Measurements from ENCODE around the gene ZBBX.

ZBBX gene

GRCh38 chr3:167241048-167241845 is 138.8 kb downstream of the ZBBX start:
- Histone ChIP-seq H3K4me1 (ENCODE audit: control insufficient read depth, insufficient read depth, low read length, unreplicated experiment) (no peaks in the 10 kb centered on the region), H2AFZ (ENCODE audit: low read length, unreplicated experiment) (no peak overlapping the region), H3K36me3 (ENCODE audit: insufficient read depth, low read length) (no peaks in the 10 kb centered on the region), H3K4me3 (ENCODE audit: low read depth, low read length) (no peak overlapping the region), H3K79me2 (ENCODE audit: control insufficient read depth, insufficient read depth, low read length, unreplicated experiment) (no peaks in the 10 kb centered on the region), H3K27ac (ENCODE audit: low read depth, low read length) (no peak overlapping the region), H3K27me3 (ENCODE audit: insufficient read depth, low read length) (no peaks in the 10 kb centered on the region)

- Histone ChIP-seq H3K27me3 (ENCODE audit: insufficient read depth, low read length) (no peaks in the 10 kb centered on the region), H3K4me3 (ENCODE audit: low read depth, low read length) (no peak overlapping the region), H2AFZ (ENCODE audit: low read length, unreplicated experiment) (no peak overlapping the region), H3K27ac (ENCODE audit: low read depth, low read length) (no peak overlapping the region), H3K4me1 (ENCODE audit: control insufficient read depth, insufficient read depth, low read length, unreplicated experiment) (no peaks in the 10 kb centered on the region), H3K79me2 (ENCODE audit: control insufficient read depth, insufficient read depth, low read length, unreplicated experiment) (no peaks in the 10 kb centered on the region), H3K36me3 (ENCODE audit: insufficient read depth, low read length) (no peaks in the 10 kb centered on the region)
Measured at GRCh38 chr3:167228135-167228534, 152.0 kb downstream of the ZBBX start.

GRCh38 chr3:167225821-167226220 is 154.3 kb downstream of the ZBBX start:
- Histone ChIP-seq H3K79me2 (ENCODE audit: control insufficient read depth, insufficient read depth, low read length, unreplicated experiment) (no peaks in the 10 kb centered on the region), H3K4me1 (ENCODE audit: control insufficient read depth, insufficient read depth, low read length, unreplicated experiment) (no peaks in the 10 kb centered on the region), H3K4me3 (ENCODE audit: low read depth, low read length) (no peak overlapping the region), H2AFZ (ENCODE audit: low read length, unreplicated experiment) (no peak overlapping the region), H3K27ac (ENCODE audit: low read depth, low read length) (no peak overlapping the region), H3K27me3 (ENCODE audit: insufficient read depth, low read length) (no peaks in the 10 kb centered on the region), H3K36me3 (ENCODE audit: insufficient read depth, low read length) (no peaks in the 10 kb centered on the region)

DNA sequence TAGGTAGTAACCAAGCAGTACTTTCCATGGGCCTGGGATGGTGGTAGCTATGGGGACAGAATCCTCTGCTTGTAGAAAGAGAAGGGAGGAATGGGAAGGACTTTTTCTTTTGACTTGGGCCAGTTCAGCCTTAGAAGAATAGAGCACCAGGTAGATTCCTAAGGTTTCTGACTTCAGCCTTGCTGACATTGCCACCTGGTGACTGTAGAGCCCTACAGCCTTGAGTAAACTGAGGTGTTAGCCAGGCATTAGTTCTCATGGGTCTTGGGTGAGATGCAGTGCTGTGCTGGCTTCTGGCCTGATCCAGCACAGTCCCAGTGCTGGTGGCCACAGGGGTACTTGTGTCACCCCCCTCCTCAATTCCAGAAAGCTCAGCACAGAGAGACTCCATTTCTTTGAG is 171.1 kb downstream of the ZBBX start:
- H3K79me2 ChIP-seq (ENCODE audit: control insufficient read depth, insufficient read depth, low read length, unreplicated experiment), result no peaks in the 10 kb centered on the region
- no peaks in the 10 kb centered on the region for H3K27me3 ChIP-seq (ENCODE audit: insufficient read depth, low read length)
- H2AFZ ChIP-seq (ENCODE audit: low read length, unreplicated experiment), result no peak overlapping the region
- H3K4me1 ChIP-seq (ENCODE audit: control insufficient read depth, insufficient read depth, low read length, unreplicated experiment), result no peaks in the 10 kb centered on the region
- no peak overlapping the region for H3K4me3 ChIP-seq (ENCODE audit: low read depth, low read length)
- H3K27ac ChIP-seq (ENCODE audit: low read depth, low read length), result no peak overlapping the region
- H3K36me3 ChIP-seq (ENCODE audit: insufficient read depth, low read length), result no peaks in the 10 kb centered on the region

DNA sequence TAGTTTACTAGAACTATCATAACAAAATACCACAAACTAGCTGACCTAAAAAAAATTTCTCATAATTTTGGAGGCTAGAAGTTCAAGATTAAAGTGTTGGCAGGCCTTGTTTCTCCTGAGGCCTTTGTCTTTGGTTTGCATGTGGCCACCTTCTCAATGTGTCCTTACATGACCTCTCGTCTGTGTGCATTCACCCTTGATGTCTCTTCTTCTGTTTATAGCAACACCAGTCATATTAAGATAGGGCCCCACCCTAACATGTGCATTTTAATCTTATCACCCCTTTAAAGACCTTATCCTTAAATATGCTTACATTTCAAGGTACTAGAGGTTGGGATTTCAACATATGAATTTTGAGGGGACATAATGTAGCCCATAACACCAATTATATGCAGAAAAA is 177.0 kb downstream of the ZBBX start:
- Histone ChIP-seq H3K27ac (ENCODE audit: low read depth, low read length) (no peak overlapping the region), H3K27me3 (ENCODE audit: insufficient read depth, low read length) (no peaks in the 10 kb centered on the region), H3K79me2 (ENCODE audit: control insufficient read depth, insufficient read depth, low read length, unreplicated experiment) (no peaks in the 10 kb centered on the region), H3K36me3 (ENCODE audit: insufficient read depth, low read length) (no peaks in the 10 kb centered on the region), H2AFZ (ENCODE audit: low read length, unreplicated experiment) (no peak overlapping the region), H3K4me3 (ENCODE audit: low read depth, low read length) (no peak overlapping the region), H3K4me1 (ENCODE audit: control insufficient read depth, insufficient read depth, low read length, unreplicated experiment) (no peaks in the 10 kb centered on the region)

DNA sequence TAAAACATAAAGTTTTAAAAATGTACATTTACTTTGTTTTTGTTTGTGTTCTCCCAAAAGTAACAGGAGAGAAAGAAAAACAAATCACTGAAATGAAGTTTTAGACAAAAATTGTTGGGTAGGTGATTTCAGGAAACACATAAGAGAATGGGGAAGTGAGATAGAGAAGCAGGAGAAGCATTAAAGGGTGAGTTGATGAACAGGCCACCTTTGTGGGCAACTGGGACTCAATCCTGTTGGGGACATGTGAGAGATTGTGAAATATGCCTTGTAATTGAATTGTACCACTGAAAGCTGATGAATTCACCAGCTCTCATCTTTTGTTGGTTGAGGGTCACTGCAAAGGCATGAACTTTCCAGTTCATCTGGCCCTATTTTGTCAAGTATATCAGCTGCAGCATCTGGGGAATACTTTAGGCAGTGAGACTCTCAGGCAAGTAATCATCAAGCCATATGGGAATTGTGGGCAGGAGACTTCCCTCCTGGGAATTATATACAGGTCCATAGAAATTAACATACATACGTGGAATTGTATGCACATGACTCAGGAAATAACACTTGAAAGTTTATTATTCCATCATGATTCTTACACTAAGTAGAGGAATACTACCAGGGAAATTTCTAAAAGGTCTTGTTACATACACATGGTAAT is 181.0 kb downstream of the ZBBX start:
- Histone ChIP-seq H3K27ac (ENCODE audit: low read depth, low read length) (no peak overlapping the region), H3K36me3 (ENCODE audit: insufficient read depth, low read length) (no peaks in the 10 kb centered on the region), H2AFZ (ENCODE audit: low read length, unreplicated experiment) (no peak overlapping the region), H3K4me3 (ENCODE audit: low read depth, low read length) (no peak overlapping the region), H3K27me3 (ENCODE audit: insufficient read depth, low read length) (no peaks in the 10 kb centered on the region), H3K79me2 (ENCODE audit: control insufficient read depth, insufficient read depth, low read length, unreplicated experiment) (no peaks in the 10 kb centered on the region), H3K4me1 (ENCODE audit: control insufficient read depth, insufficient read depth, low read length, unreplicated experiment) (no peaks in the 10 kb centered on the region)

Data from ACC112 (cell line).